Panc1 (cell line): Measurements from ENCODE around the gene TRMT61A. TPM values are rescaled to one million over a fixed set of nuclear protein-coding genes. Genes with fewer than 3 reads are reported as not detected.
A peak's percentile ranks its signal among the peaks of the same experiment; 100 is the strongest.

ENCODE experiments used
- ATAC-seq: fragments of 200-7000 bp; cut with Tn5 transposase; 2 replicates; pipeline ENCODE4 v1.9.1; 2020; ENCODE audit warnings: mild to moderate bottlenecking, moderate library complexity
- BruUV-seq: library from RNA; stranded (reverse); fragments of 400-500 nt; replicated peaks from 2 replicates; lab custom pipeline; 2021; lab: Mats Ljungman, UMichigan
- CTCF ChIA-PET: fragments of 300-600 bp; sonication (Branson Sonifier 250); formaldehyde crosslinking; loops from one replicate; lab custom pipeline; 2022; ENCODE audit warnings: antibody characterized with exemption; lab: Charles Lee
- POLR2A ChIA-PET: fragments of 300-600 bp; sonication (Branson Sonifier 250); formaldehyde crosslinking; loops from one replicate; lab custom pipeline; 2022; ENCODE audit warnings: antibody characterized with exemption; lab: Charles Lee
- DNase-seq: peaks from one replicate; pipeline ENCODE4 v3.0.0-alpha.2; 2010; ENCODE audit warnings: low read depth, low spot score
- H3K27ac ChIP-seq: 2 replicates; pipeline ENCODE4 v1.5.1; 2011; ENCODE audit warnings: mild to moderate bottlenecking, low read length, inconsistent platforms
- H3K27me3 ChIP-seq: fragments of 200-500 bp; sonication (Bioruptor generic); 2 replicates; pipeline ENCODE4 v1.6.0; 2014; ENCODE audit warnings: low read length, inconsistent platforms; ENCODE audit not compliant: control insufficient read depth, insufficient read depth
- H3K36me3 ChIP-seq: fragments of 200-500 bp; sonication (Bioruptor generic); 2 replicates; pipeline ENCODE4 v1.5.1; 2014; ENCODE audit warnings: inconsistent platforms, mild to moderate bottlenecking, low read length, moderate library complexity; ENCODE audit not compliant: control insufficient read depth, insufficient read depth
- H3K4me1 ChIP-seq: 2 replicates; pipeline ENCODE4 v1.5.1; 2011; ENCODE audit warnings: inconsistent platforms, mild to moderate bottlenecking, low read length, moderate library complexity; ENCODE audit not compliant: control insufficient read depth, insufficient read depth
- H3K4me3 ChIP-seq, 2 experiments: 2 replicates each; pipeline ENCODE4 v1.5.1; 2011 to 2012; ENCODE audit warnings: low read depth in 2 of 2, low read length in 2 of 2, mild to moderate bottlenecking in 2 of 2, inconsistent platforms in 1 of 2, moderate library complexity in 1 of 2
- H3K9me3 ChIP-seq: fragments of 200-500 bp; sonication (Bioruptor generic); 2 replicates; pipeline ENCODE4 v1.5.1; 2014; ENCODE audit warnings: low read depth, mild to moderate bottlenecking, inconsistent platforms, low read length, moderate library complexity; ENCODE audit not compliant: control insufficient read depth, insufficient read depth
- CTCF ChIP-seq: fragments of 450-650 bp; IDR thresholded peaks from 2 replicates; pipeline ENCODE4 v1.5.1; 2017; ENCODE audit warnings: mild to moderate bottlenecking
- POLR2AphosphoS5 ChIP-seq: IDR thresholded peaks from 2 replicates; pipeline ENCODE4 v1.6.1; 2012; ENCODE audit warnings: mild to moderate bottlenecking, low read depth, low read length, moderate library complexity
- REST ChIP-seq, 2 experiments: IDR thresholded peaks; 2 replicates each; pipeline ENCODE4 v1.6.1; 2011 to 2012; ENCODE audit warnings: low read depth in 2 of 2, control low read depth in 1 of 2, low read length in 1 of 2, mild to moderate bottlenecking in 1 of 2, moderate library complexity in 1 of 2; ENCODE audit not compliant: insufficient read depth in 1 of 2
- SIN3A ChIP-seq: IDR thresholded peaks from 2 replicates; pipeline ENCODE4 v1.6.1; 2012; ENCODE audit warnings: low read depth, mild to moderate bottlenecking, low read length, moderate library complexity, borderline replicate concordance; ENCODE audit not compliant: insufficient read depth
- TCF7L2 ChIP-seq: IDR thresholded peaks from 2 replicates; pipeline ENCODE4 v1.6.1; 2011; ENCODE audit warnings: mild to moderate bottlenecking, low read depth, low read length, inconsistent platforms
- in situ Hi-C: cut with HindIII; loops from 2 replicates; pipeline ENCODE4 v1.10.0; 2016; ENCODE audit warnings: low sequenced_read_pairs, low pct_unique_long_range_greater_than_20kb
- intact Hi-C: fragments of 100-400 bp; cut with micrococcal nuclease; formaldehyde crosslinking; loops from one replicate; pipeline ENCODE4 v1.10.0; 2022; ENCODE audit not compliant: unreplicated experiment
- total RNA-seq: library from RNA; stranded (reverse); gene quantifications from one replicate; pipeline ENCODE4 v1.2.1, GENCODE V29; 2021; ENCODE audit not compliant: unreplicated experiment

The TRMT61A gene
- total RNA-seq, 1 experiment from 2014 or later, result 22.9 TPM

GRCh38 chr14:103512701-103513611 is 16.0 kb upstream of the TRMT61A start:
- TF ChIP-seq SIN3A (no peak), TCF7L2 (no peak), POLR2AphosphoS5 (no peak), CTCF (no peak), REST (IDR thresholded peaks at IDR 0.05; ENCODE audit: insufficient read depth in 1 of 2, low read depth in 2 of 2, low read length in 1 of 2) (no peak)
- DNase-seq (no peak), ATAC-seq (peak; percentile 31; the same call in 1 of the 2 replicates)
- Histone ChIP-seq H3K4me1 (peaks cover 10% of the 10 kb centered on the region), H3K4me3 (no peak overlapping the region), H3K9me3 (no peaks in the 10 kb centered on the region), H3K27ac (no peak overlapping the region), H3K27me3 (no peaks in the 10 kb centered on the region), H3K36me3 (no peaks in the 10 kb centered on the region)
- in situ Hi-C loops, result no loop called here
- CTCF ChIA-PET, result no interaction called here
- no TSS peak for BruUV-seq
- POLR2A ChIA-PET, result no interaction called here
- intact Hi-C loops, result no loop called here

GRCh38 chr14:103514596-103515421 is 14.2 kb upstream of the TRMT61A start:
- no TSS peak for BruUV-seq
- peaks cover 28% of the 10 kb centered on the region for H3K4me1 ChIP-seq
- DNase-seq (no peak), ATAC-seq (no peak)
- H3K27ac ChIP-seq, result no peak overlapping the region
- ChIA-PET POLR2A (no interaction called here), CTCF (no interaction called here)
- no peaks in the 10 kb centered on the region for H3K27me3 ChIP-seq
- H3K4me3 ChIP-seq, result no peak overlapping the region
- H3K9me3 ChIP-seq, result no peaks in the 10 kb centered on the region
- in situ Hi-C loops, result no loop called here
- intact Hi-C loops, result no loop called here
- TF ChIP-seq TCF7L2, result no peak
- no peak for TF ChIP-seq CTCF
- no peak for TF ChIP-seq REST (IDR thresholded peaks at IDR 0.05; ENCODE audit: insufficient read depth in 1 of 2, low read depth in 2 of 2, low read length in 1 of 2)
- no peak for TF ChIP-seq POLR2AphosphoS5
- TF ChIP-seq SIN3A, result no peak
- no peaks in the 10 kb centered on the region for H3K36me3 ChIP-seq
